ENCODE measurements around the gene SNN. TPM values are rescaled to one million over a fixed set of nuclear protein-coding genes. Genes with fewer than 3 reads are reported as not detected.

SNN gene
- total and polyA plus RNA-seq, 7 experiments from 2014 or later: 17.0 to 86.8 (median 34.3) TPM

DNA sequence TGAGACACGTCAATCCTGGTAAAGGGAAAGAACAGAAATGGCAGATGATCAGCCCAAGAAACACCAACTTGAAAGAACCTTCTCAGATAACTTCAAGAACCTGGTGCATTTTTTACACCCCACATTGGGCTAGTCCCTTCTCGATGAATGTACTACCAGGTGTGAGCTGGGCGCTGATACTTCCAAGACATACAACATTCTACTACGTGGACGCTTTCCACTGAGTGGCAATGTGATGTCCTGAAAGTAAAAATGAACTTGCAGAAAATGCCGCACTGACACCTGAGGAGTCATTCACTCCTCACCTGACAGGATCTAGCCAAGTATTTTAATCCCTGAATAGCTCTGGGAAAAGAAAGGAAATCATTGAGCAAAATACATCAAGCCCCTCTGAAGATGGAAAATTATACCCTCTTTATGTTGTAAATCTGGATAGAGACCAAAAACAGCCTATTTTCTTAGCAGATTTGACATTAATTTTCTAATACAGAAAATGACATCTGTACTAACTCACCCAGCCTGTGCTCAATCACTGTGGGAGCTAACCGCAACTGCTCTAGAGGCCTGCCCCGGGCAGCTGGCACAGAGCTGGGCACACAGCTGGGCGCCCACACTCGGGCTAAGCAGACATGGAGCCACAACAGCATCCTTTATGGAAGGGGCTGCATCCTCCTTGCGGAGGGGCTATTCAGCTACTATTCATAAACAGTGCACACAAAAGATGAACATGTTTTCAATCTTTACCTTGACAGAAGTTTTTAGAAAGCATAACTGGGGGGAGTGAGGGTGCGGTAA, 16.2 kb downstream of the SNN start:
- ChIA-PET POLR2A (no interaction called here), CTCF (interaction anchor here (1.1 kb wide), 1 partner anchor 42 kb away, joined by 3 read pairs; no protein-coding TSS in a partner anchor)
- H3K9me3 ChIP-seq (ENCODE audit: control insufficient read depth in 2 of 3, low read length in 3 of 3): no peaks in the 10 kb centered on the region
- Mint-ChIP-seq H3K9me3 (peaks cover 0 to 1% (median 0%) of the 10 kb centered on the region in 11 donors), H3K4me1 (peaks cover 24 to 65% (median 52%) of the 10 kb centered on the region in 7 donors), H3K36me3 (peaks cover 12 to 48% (median 27%) of the 10 kb centered on the region in 5 donors), H3K27ac (peak overlapping the region in 6 of 9 donors; percentile 17 to 79 (median 30)), H3K27me3 (no peaks in the 10 kb centered on the region), H3K4me3 (no peak overlapping the region)
- peaks cover 5 to 67% (median 18%) of the 10 kb centered on the region in 3 experiments for H3K36me3 ChIP-seq (ENCODE audit: control insufficient read depth in 2 of 3, insufficient read depth in 3 of 3, low read length in 3 of 3)
- intact Hi-C loops (cut with micrococcal nuclease): no loop called here
- DNase-seq (no peak), ATAC-seq (no peak)
- no peaks in the 10 kb centered on the region for H3K27me3 ChIP-seq (ENCODE audit: control insufficient read depth in 2 of 2, insufficient read depth in 2 of 2, low read length in 2 of 2)
- H3K27ac ChIP-seq (ENCODE audit: low read depth, low read length): no peak overlapping the region
- H3K4me1 ChIP-seq (ENCODE audit: control insufficient read depth in 2 of 2, insufficient read depth in 2 of 2, low read length in 2 of 2): peaks cover 11 to 31% of the 10 kb centered on the region in 2 donors
- H3K4me3 ChIP-seq (ENCODE audit: low read length): no peak overlapping the region

- H3K27me3 Mint-ChIP-seq: no peaks in the 10 kb centered on the region
- Histone ChIP-seq H3K4me1 (ENCODE audit: control insufficient read depth in 2 of 2, insufficient read depth in 2 of 2, low read length in 2 of 2) (peaks cover 11 to 22% of the 10 kb centered on the region in 2 donors), H3K9me3 (ENCODE audit: control insufficient read depth in 2 of 3, low read length in 3 of 3) (no peaks in the 10 kb centered on the region), H3K36me3 (ENCODE audit: control insufficient read depth in 2 of 3, insufficient read depth in 3 of 3, low read length in 3 of 3) (peaks cover 6 to 59% (median 21%) of the 10 kb centered on the region in 3 experiments), H3K27me3 (ENCODE audit: control insufficient read depth in 2 of 2, insufficient read depth in 2 of 2, low read length in 2 of 2) (no peaks in the 10 kb centered on the region), H3K4me3 (ENCODE audit: low read length) (no peak overlapping the region), H3K27ac (ENCODE audit: low read depth, low read length) (no peak overlapping the region)
- no peak overlapping the region for H3K4me3 Mint-ChIP-seq
- ChIA-PET CTCF (interaction anchor here (0.8 kb wide), 1 partner anchor 154 kb away, joined by 3 read pairs; no protein-coding TSS in a partner anchor), POLR2A (no interaction called here)
- H3K9me3 Mint-ChIP-seq: peaks cover 0 to 2% (median 0%) of the 10 kb centered on the region in 11 donors
- intact Hi-C loops (cut with micrococcal nuclease): no loop called here
- DNase-seq: no peak
- ATAC-seq: no peak
- H3K36me3 Mint-ChIP-seq: peaks cover 15 to 45% (median 31%) of the 10 kb centered on the region in 5 donors
- H3K4me1 Mint-ChIP-seq: peaks cover 16 to 60% (median 47%) of the 10 kb centered on the region in 7 donors
- H3K27ac Mint-ChIP-seq: peak overlapping the region in 4 of 9 donors; percentile 25 to 65 (median 58)
Measured at GRCh38 chr16:11685844-11686618, 17.8 kb downstream of the SNN start.

DNA sequence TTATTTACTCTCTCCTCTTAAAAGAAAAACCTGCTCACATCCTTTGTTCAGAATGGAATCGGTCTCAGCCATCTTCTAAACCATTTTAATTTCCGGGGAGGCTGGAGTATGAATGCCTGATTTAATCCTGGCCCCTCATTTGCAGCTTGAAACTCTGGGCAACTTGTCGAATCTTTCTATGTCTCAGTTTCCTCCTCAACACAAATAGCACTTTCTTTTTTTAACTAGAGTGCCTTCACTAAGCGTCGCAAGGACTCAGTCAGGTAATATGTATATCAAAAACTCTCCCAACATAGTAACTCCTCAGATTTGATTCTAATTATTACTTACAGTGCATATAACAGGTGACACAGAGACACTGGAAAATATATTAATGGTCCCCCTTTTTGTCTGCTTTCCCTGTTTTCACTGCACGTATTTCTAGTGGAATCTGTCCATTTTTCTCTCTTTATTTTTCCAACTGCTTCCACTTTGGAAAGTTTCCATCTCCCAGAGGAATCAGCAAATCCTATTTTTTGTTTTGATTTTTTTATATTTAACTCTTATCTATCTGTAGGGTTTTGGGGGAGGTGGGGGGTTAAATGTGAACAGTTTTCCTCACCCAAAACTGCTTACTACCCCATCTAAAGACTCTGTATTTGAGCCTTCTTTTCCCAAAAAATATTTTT, 18.6 kb downstream of the SNN start:
- Histone ChIP-seq H3K9me3 (ENCODE audit: control insufficient read depth in 2 of 3, low read length in 3 of 3) (no peaks in the 10 kb centered on the region), H3K4me1 (ENCODE audit: control insufficient read depth in 2 of 2, insufficient read depth in 2 of 2, low read length in 2 of 2) (peaks cover 4 to 14% of the 10 kb centered on the region in 2 donors), H3K27me3 (ENCODE audit: control insufficient read depth in 2 of 2, insufficient read depth in 2 of 2, low read length in 2 of 2) (no peaks in the 10 kb centered on the region), H3K4me3 (ENCODE audit: low read length) (no peak overlapping the region), H3K36me3 (ENCODE audit: control insufficient read depth in 2 of 3, insufficient read depth in 3 of 3, low read length in 3 of 3) (peaks cover 13 to 67% (median 25%) of the 10 kb centered on the region in 3 experiments), H3K27ac (ENCODE audit: low read depth, low read length) (no peak overlapping the region)
- DNase-seq (no peak), ATAC-seq (no peak)
- Mint-ChIP-seq H3K9me3 (peaks cover 0 to 2% (median 0%) of the 10 kb centered on the region in 11 donors), H3K4me3 (no peak overlapping the region), H3K27ac (peak overlapping the region in 6 of 9 donors; percentile 1 to 65 (median 49)), H3K27me3 (no peaks in the 10 kb centered on the region), H3K36me3 (peaks cover 18 to 53% (median 30%) of the 10 kb centered on the region in 5 donors), H3K4me1 (peaks cover 8 to 54% (median 44%) of the 10 kb centered on the region in 7 donors)
- ChIA-PET CTCF (interaction anchor here (0.8 kb wide), 1 partner anchor 155 kb away, joined by 3 read pairs; no protein-coding TSS in a partner anchor), POLR2A (no interaction called here)
- intact Hi-C loops (cut with micrococcal nuclease): no loop called here

GRCh38 chr16:11687601-11688519, 19.6 kb downstream of the SNN start:
- Histone ChIP-seq H3K9me3 (ENCODE audit: control insufficient read depth in 2 of 3, low read length in 3 of 3) (no peaks in the 10 kb centered on the region), H3K4me1 (ENCODE audit: control insufficient read depth in 2 of 2, insufficient read depth in 2 of 2, low read length in 2 of 2) (peaks cover 0 to 6% of the 10 kb centered on the region in 2 donors), H3K27ac (ENCODE audit: low read depth, low read length) (no peak overlapping the region), H3K36me3 (ENCODE audit: control insufficient read depth in 2 of 3, insufficient read depth in 3 of 3, low read length in 3 of 3) (peaks cover 13 to 69% (median 24%) of the 10 kb centered on the region in 3 experiments), H3K4me3 (ENCODE audit: low read length) (no peak overlapping the region), H3K27me3 (ENCODE audit: control insufficient read depth in 2 of 2, insufficient read depth in 2 of 2, low read length in 2 of 2) (no peaks in the 10 kb centered on the region)
- Mint-ChIP-seq H3K9me3 (peaks cover 0 to 2% (median 0%) of the 10 kb centered on the region in 11 donors), H3K4me3 (no peak overlapping the region), H3K27ac (peak overlapping the region in 6 of 9 donors; percentile 16 to 84 (median 54)), H3K36me3 (peaks cover 18 to 58% (median 35%) of the 10 kb centered on the region in 5 donors), H3K4me1 (peaks cover 6 to 44% (median 34%) of the 10 kb centered on the region in 7 donors), H3K27me3 (no peaks in the 10 kb centered on the region)
- POLR2A ChIA-PET: interaction anchor here (0.6 to 1.1 kb wide), 3 partner anchors 10 to 106 kb away, joined by 3 to 4 read pairs (median 3); no protein-coding TSS in a partner anchor
- CTCF ChIA-PET: interaction anchor here (0.6 to 1.4 kb wide), 5 partner anchors 9 to 724 kb away, joined by 3 to 6 read pairs (median 4); no protein-coding TSS in a partner anchor
- ATAC-seq (no peak), DNase-seq (no peak)
- intact Hi-C loops (cut with micrococcal nuclease): no loop called here

DNA sequence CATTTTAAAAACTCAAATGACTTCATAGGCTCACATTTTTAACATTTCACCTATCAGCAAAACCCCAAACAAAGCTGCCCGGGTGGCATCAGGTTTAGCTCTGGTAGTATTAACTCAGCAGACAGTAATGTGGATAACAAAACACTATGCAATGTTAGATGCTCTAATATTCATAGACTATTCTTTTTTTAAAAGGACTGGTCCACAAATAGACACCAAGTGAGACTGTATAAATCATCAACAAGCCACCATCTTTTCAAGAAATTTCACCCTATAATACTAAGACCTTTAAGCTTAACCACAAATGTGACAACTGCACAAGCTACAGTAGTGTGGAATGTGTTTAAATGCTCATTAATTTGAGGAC, 20.2 kb downstream of the SNN start:
- Mint-ChIP-seq H3K4me3 (no peak overlapping the region), H3K36me3 (peaks cover 18 to 58% (median 34%) of the 10 kb centered on the region in 5 donors), H3K27me3 (no peaks in the 10 kb centered on the region), H3K9me3 (peaks cover 0 to 2% (median 0%) of the 10 kb centered on the region in 11 donors), H3K27ac (peak overlapping the region in 6 of 9 donors; percentile 11 to 73 (median 50)), H3K4me1 (peaks cover 7 to 39% (median 29%) of the 10 kb centered on the region in 7 donors)
- ATAC-seq (no peak), DNase-seq (no peak)
- Histone ChIP-seq H3K36me3 (ENCODE audit: control insufficient read depth in 2 of 3, insufficient read depth in 3 of 3, low read length in 3 of 3) (peaks cover 13 to 63% (median 18%) of the 10 kb centered on the region in 3 experiments), H3K4me1 (ENCODE audit: control insufficient read depth in 2 of 2, insufficient read depth in 2 of 2, low read length in 2 of 2) (peaks cover 0 to 6% of the 10 kb centered on the region in 2 donors), H3K9me3 (ENCODE audit: control insufficient read depth in 2 of 3, low read length in 3 of 3) (no peaks in the 10 kb centered on the region), H3K4me3 (ENCODE audit: low read length) (no peak overlapping the region), H3K27ac (ENCODE audit: low read depth, low read length) (no peak overlapping the region), H3K27me3 (ENCODE audit: control insufficient read depth in 2 of 2, insufficient read depth in 2 of 2, low read length in 2 of 2) (no peaks in the 10 kb centered on the region)
- POLR2A ChIA-PET: interaction anchor here (0.6 to 1.1 kb wide), 3 partner anchors 9 to 106 kb away, joined by 3 to 4 read pairs (median 3); no protein-coding TSS in a partner anchor
- CTCF ChIA-PET: interaction anchor here (0.5 to 1.4 kb wide), 6 partner anchors 10 to 724 kb away, joined by 3 to 6 read pairs (median 4); no protein-coding TSS in a partner anchor
- intact Hi-C loops (cut with micrococcal nuclease): no loop called here
